PC-9 (cell line): ENCODE data around the gene MC4R. TPM values are rescaled to one million over a fixed set of nuclear protein-coding genes. Genes with fewer than 3 reads are reported as not detected.
"Not testable (repeated sequence)": the region's sequence is repeated elsewhere in the genome, so short reads cannot be mapped to it uniquely, and the experiment has no call there.

Experiments
- Bru-seq: library from RNA; stranded (reverse); fragments of 400-500 nt; gene quantifications from one replicate; lab custom pipeline; 2021; lab: Mats Ljungman, UMichigan
- BruChase-seq, 2 experiments: library from RNA; stranded (reverse); fragments of 400-500 nt; gene quantifications; one replicate each; lab custom pipeline; 2021; lab: Mats Ljungman, UMichigan
- BruUV-seq: library from RNA; stranded (reverse); fragments of 400-500 nt; replicated peaks from 2 replicates; lab custom pipeline; 2021; lab: Mats Ljungman, UMichigan
- CTCF ChIA-PET: fragments of 300-600 bp; sonication (Branson Sonifier 250); formaldehyde crosslinking; loops from one replicate; lab custom pipeline; 2022; ENCODE audit warnings: antibody characterized with exemption; lab: Charles Lee
- POLR2A ChIA-PET: fragments of 300-600 bp; sonication (Branson Sonifier 250); formaldehyde crosslinking; loops from one replicate; lab custom pipeline; 2022; ENCODE audit warnings: antibody characterized with exemption; ENCODE audit not compliant: unreplicated experiment; lab: Charles Lee
- DNase-seq, 2 experiments: peaks; one replicate each; pipeline versions ENCODE4 v3.0.0 to v3.0.0-alpha.2; 2015 to 2022; ENCODE audit warnings: mixed read lengths in 1 of 2
- H2AFZ ChIP-seq: fragments of 200-600 bp; sonication (generic); 2 replicates; pipeline ENCODE4 v1.8.1; 2017; ENCODE audit warnings: antibody characterized with exemption
- H3F3A ChIP-seq: fragments of 200-600 bp; sonication (generic); 2 replicates; pipeline ENCODE4 v1.8.1; 2017; ENCODE audit warnings: antibody characterized with exemption, mild to moderate bottlenecking, low read depth; ENCODE audit not compliant: insufficient read depth
- H3K27ac ChIP-seq: fragments of 200-600 bp; sonication (generic); 2 replicates; pipeline ENCODE4 v1.6.1; 2016; ENCODE audit warnings: mixed run types
- H3K27me3 ChIP-seq: fragments of 200-600 bp; sonication (generic); 2 replicates; pipeline ENCODE4 v1.6.1; 2016; ENCODE audit warnings: low read depth, mixed run types; ENCODE audit not compliant: insufficient read depth
- H3K36me3 ChIP-seq: fragments of 200-600 bp; sonication (generic); 2 replicates; pipeline ENCODE4 v1.6.1; 2016; ENCODE audit warnings: low read depth, mixed run types
- H3K4me1 ChIP-seq: fragments of 200-600 bp; sonication (generic); replicated peaks from 2 replicates; pipeline ENCODE4 v1.6.1; 2016; ENCODE audit warnings: mixed run types; ENCODE audit not compliant: insufficient read depth
- H3K4me2 ChIP-seq: fragments of 200-600 bp; sonication (generic); 2 replicates; pipeline ENCODE4 v1.6.1; 2017; ENCODE audit warnings: mixed run types
- H3K4me3 ChIP-seq: fragments of 200-600 bp; sonication (generic); 2 replicates; pipeline ENCODE4 v1.6.1; 2016; ENCODE audit warnings: mixed run types
- H3K79me2 ChIP-seq: fragments of 200-600 bp; sonication (generic); 2 replicates; pipeline ENCODE4 v1.6.1; 2017; ENCODE audit warnings: low read depth, mixed run types
- H3K9me2 ChIP-seq: fragments of 200-600 bp; sonication (generic); 2 replicates; pipeline ENCODE4 v1.8.1; 2017; ENCODE audit warnings: mild to moderate bottlenecking; ENCODE audit not compliant: insufficient read depth
- H3K9me3 ChIP-seq: fragments of 200-600 bp; sonication (generic); 2 replicates; pipeline ENCODE4 v1.8.1; 2016; ENCODE audit warnings: low read depth; ENCODE audit not compliant: insufficient read depth
- H4K20me1 ChIP-seq: fragments of 200-600 bp; sonication (generic); 2 replicates; pipeline ENCODE4 v1.8.1; 2017; ENCODE audit not compliant: insufficient read depth
- EZH2 ChIP-seq: fragments of 200-600 bp; sonication (generic); IDR thresholded peaks from 2 replicates; pipeline ENCODE4 v1.8.0; 2017; ENCODE audit warnings: antibody characterized with exemption, low read depth
- intact Hi-C: fragments of 100-400 bp; cut with micrococcal nuclease; formaldehyde crosslinking; loops from one replicate; pipeline ENCODE4 v1.10.0; 2022; ENCODE audit not compliant: unreplicated experiment
- long read RNA-seq: library from polyadenylated mRNA; stranded (forward); transcript quantifications from one replicate; pipeline ENCODE4 v2.0.0, GENCODE V29; 2022
- total RNA-seq: library from RNA; stranded (reverse); gene quantifications from 2 replicates; pipeline ENCODE4 v1.2.3, GENCODE V29; 2021
- TF ChIP-seq, protein P1 (sequence below): fragments of 200-600 bp; sonication (generic); conservative IDR thresholded peaks from 2 replicates; pipeline ENCODE4 v1.6.1; 2017; ENCODE audit warnings: mixed run types, antibody characterized with exemption, mild to moderate bottlenecking, moderate library complexity

MC4R gene
- not detected in 2 replicates for total RNA-seq
- Bru-seq, nascent RNA, result percentile 16 among the genes with signal in this experiment
- not detected for BruChase-seq, experiment 1, labeled RNA remaining after a 2-hour chase
- BruChase-seq, experiment 2, labeled RNA remaining after a 6-hour chase, result not detected
- long read RNA-seq, result 0 reads

DNA sequence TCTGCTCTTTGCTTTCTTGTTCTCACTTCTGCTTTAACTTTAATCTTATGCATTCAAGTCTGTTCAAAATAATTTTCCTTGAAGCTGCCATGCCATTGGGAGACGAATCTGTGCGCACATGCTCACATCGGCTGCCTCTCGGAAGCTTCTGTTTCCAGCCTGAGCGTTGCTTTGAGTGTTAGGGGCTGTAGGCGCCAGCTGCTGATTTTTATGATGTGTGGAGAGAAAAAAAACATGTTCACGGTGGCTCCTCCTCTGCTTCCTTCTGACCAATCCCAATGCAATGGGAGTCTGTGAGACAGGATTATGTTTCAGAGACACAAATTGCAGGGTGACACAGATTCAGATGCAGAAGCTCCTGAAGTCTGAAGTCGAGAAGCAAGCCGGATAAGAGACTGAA, at the start of gene MC4R:
MC4R (minus strand) TSS at position 180 of the 400 bp plus-strand sequence. CDS start 426 bp downstream, outside the sequence.
- ChIA-PET POLR2A (no interaction called here), CTCF (no interaction called here)
- TF ChIP-seq, protein P1, sequence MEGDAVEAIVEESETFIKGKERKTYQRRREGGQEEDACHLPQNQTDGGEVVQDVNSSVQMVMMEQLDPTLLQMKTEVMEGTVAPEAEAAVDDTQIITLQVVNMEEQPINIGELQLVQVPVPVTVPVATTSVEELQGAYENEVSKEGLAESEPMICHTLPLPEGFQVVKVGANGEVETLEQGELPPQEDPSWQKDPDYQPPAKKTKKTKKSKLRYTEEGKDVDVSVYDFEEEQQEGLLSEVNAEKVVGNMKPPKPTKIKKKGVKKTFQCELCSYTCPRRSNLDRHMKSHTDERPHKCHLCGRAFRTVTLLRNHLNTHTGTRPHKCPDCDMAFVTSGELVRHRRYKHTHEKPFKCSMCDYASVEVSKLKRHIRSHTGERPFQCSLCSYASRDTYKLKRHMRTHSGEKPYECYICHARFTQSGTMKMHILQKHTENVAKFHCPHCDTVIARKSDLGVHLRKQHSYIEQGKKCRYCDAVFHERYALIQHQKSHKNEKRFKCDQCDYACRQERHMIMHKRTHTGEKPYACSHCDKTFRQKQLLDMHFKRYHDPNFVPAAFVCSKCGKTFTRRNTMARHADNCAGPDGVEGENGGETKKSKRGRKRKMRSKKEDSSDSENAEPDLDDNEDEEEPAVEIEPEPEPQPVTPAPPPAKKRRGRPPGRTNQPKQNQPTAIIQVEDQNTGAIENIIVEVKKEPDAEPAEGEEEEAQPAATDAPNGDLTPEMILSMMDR, result no peak
- TF ChIP-seq EZH2, result no peak
- no TSS peak for BruUV-seq
- Histone ChIP-seq H3K27me3 (no peaks in the 10 kb centered on the region), H3F3A (no peaks in the 10 kb centered on the region), H4K20me1 (no peaks in the 10 kb centered on the region), H3K27ac (no peak within 1 kb of the TSS), H3K79me2 (no peaks in the 10 kb centered on the region), H3K4me1 (0 out of 2 replicates have a peak, but pooled peaks cover 3% of the 10 kb centered on the region), H3K4me3 (no peak within 1 kb of the TSS), H3K4me2 (peak within 1 kb of the TSS; percentile 49), H2AFZ (peak within 1 kb of the TSS; percentile 62; the same call in 1 of the 2 replicates), H3K36me3 (no peaks in the 10 kb centered on the region), H3K9me3 (no peaks in the 10 kb centered on the region), H3K9me2 (no peaks in the 10 kb centered on the region)
- intact Hi-C loops, result no loop called here
- DNase-seq, result peak in 1 of 2 experiments; percentile 20

DNA sequence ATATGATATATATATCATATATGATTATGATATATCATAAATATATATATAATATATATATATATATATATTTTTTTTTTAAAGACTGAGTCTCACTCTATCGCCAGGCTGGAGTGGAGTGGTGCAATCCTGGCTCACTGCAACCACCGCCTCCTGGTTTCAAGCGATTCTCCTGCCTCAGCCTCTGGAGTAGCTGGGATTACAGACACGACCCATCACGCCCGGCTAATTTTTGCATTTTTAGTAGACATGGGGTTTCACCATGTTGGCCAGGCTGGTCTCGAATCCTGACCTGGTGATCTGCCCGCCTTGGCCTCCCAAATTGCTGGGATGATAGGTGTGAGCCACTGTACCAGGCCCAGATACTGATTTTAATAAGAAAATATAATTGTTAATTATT, 49.7 kb upstream of the MC4R start:
- H3K4me3 ChIP-seq, H3K79me2 ChIP-seq, POLR2A ChIA-PET, H3K27ac ChIP-seq, H2AFZ ChIP-seq, H4K20me1 ChIP-seq, H3K9me3 ChIP-seq, BruUV-seq, H3K36me3 ChIP-seq, H3F3A ChIP-seq, H3K4me1 ChIP-seq, CTCF ChIA-PET, intact Hi-C loops, DNase-seq, H3K27me3 ChIP-seq, H3K4me2 ChIP-seq, H3K9me2 ChIP-seq: not testable (repeated sequence)

DNA sequence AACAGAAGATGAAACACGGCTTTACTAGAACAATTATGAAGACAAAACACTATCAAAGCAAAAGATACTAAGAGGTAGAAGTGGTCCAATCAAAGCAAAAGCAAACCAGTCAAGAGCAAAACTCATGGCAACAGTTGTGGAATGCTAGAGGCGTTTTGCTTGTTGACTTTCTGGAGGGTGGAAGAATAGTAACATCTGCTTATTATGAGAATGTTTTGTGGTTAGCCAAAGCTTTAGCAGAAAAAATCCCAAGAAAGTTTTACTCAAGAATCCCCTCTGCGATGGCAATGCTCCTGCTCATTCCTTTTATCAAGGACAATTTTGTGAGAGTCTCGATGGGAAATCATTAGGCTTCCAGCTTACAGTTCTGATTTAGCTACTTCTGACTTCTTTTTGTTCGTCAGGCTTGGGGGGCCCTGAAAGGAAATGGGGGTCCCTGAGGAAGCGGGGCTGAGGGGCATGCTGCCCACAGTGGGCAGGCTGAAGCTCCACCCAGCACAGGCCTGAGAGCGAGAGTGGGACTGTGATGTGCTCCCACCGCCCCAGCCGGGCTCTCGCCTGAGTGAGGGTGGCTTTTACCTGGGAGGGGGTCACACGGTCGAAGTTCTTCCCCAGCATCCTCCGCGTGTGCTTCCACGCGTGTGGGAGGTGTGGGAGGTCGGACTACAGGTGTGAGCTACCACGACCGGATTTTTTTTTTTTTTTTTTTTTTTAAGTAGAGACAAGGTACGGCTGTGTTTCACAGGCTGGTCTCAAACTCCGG, 49.0 kb upstream of the MC4R start:
- H3K9me2 ChIP-seq, result no peaks in the 10 kb centered on the region

More for the DNA sequence above, 49.0 kb upstream of the MC4R start:
- ChIA-PET CTCF (no interaction called here), POLR2A (no interaction called here)
- no peak overlapping the region for H3K4me3 ChIP-seq
- H2AFZ ChIP-seq, result 0 out of 2 replicates have a peak overlapping the region, but pooled peaks have one; percentile 60
- no peaks in the 10 kb centered on the region for H4K20me1 ChIP-seq
- no peaks in the 10 kb centered on the region for H3K27me3 ChIP-seq
- no peaks in the 10 kb centered on the region for H3K79me2 ChIP-seq
- no TSS peak for BruUV-seq
- H3F3A ChIP-seq, result no peaks in the 10 kb centered on the region
- TF ChIP-seq EZH2, result no peak
- TF ChIP-seq, protein P1, result no peak
- H3K36me3 ChIP-seq, result no peaks in the 10 kb centered on the region
- H3K4me1 ChIP-seq, result no peaks in the 10 kb centered on the region
- no peaks in the 10 kb centered on the region; the same call in 1 of the 2 replicates for H3K9me3 ChIP-seq
- H3K27ac ChIP-seq, result no peak overlapping the region
- intact Hi-C loops, result no loop called here
- H3K4me2 ChIP-seq, result no peak overlapping the region
- DNase-seq, result no peak
